GM23248 (cell line): ENCODE data around the gene ZSCAN18.
"Not testable (repeated sequence)": the region's sequence is repeated elsewhere in the genome, so short reads cannot be mapped to it uniquely, and the experiment has no call there.

ENCODE experiments used
- EZH2 ChIP-seq: fragments of 200-600 bp; sonication (generic); IDR thresholded peaks from 2 replicates; pipeline ENCODE4 v1.6.1; 2018; ENCODE audit warnings: antibody characterized with exemption, mild to moderate bottlenecking; ENCODE audit not compliant: insufficient read depth, poor library complexity, severe bottlenecking
- EZH2phosphoT487 ChIP-seq: fragments of 200-600 bp; sonication (generic); IDR thresholded peaks from 2 replicates; pipeline ENCODE4 v1.6.1; 2018; ENCODE audit warnings: antibody characterized with exemption, moderate library complexity, mild to moderate bottlenecking, low read depth; ENCODE audit not compliant: insufficient read depth

- TF ChIP-seq EZH2phosphoT487, EZH2: not testable (repeated sequence)
Observed at GRCh38 chr19:58147475-58147874, 49.4 kb upstream of the ZSCAN18 start.
